ENCODE measurements around the gene C14orf93.
A peak's percentile ranks its signal among the peaks of the same experiment; 100 is the strongest.

Gene C14orf93

DNA sequence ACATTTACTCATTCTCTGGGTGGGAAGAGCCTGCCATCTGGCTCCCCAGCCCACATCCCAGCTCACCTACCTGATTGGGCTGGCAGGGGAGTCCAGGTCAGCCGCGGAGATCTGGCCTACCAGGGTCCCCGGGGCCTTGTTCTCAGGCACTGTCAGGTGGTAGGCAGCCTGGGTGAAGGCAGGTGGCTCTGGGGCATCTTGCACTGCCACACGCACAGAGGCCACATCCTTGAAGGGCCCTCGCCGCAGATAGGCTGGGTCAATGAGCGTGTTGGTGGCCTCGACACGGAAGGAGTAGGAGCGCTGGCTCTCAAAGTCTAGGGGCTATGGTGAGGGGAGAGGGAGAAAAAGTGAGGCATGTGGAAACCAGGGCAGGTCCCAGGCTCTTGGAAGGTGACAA is 43.5 kb upstream of the C14orf93 start:
- no peaks in the 10 kb centered on the region for H3K27me3 ChIP-seq (ENCODE audit: insufficient read depth, low read length, poor library complexity, severe bottlenecking)
- H3K4me3 ChIP-seq (ENCODE audit: low read length, poor library complexity, severe bottlenecking): no peak overlapping the region
- H2AFZ ChIP-seq (ENCODE audit: low read length): no peak overlapping the region
- no peaks in the 10 kb centered on the region for H3K9me2 ChIP-seq (replicated peaks; ENCODE audit: low read depth, low read length)
- no peak for TF ChIP-seq EZH2phosphoT487 (IDR thresholded peaks at IDR 0.05; ENCODE audit: borderline replicate concordance)
- TF ChIP-seq, protein P1, sequence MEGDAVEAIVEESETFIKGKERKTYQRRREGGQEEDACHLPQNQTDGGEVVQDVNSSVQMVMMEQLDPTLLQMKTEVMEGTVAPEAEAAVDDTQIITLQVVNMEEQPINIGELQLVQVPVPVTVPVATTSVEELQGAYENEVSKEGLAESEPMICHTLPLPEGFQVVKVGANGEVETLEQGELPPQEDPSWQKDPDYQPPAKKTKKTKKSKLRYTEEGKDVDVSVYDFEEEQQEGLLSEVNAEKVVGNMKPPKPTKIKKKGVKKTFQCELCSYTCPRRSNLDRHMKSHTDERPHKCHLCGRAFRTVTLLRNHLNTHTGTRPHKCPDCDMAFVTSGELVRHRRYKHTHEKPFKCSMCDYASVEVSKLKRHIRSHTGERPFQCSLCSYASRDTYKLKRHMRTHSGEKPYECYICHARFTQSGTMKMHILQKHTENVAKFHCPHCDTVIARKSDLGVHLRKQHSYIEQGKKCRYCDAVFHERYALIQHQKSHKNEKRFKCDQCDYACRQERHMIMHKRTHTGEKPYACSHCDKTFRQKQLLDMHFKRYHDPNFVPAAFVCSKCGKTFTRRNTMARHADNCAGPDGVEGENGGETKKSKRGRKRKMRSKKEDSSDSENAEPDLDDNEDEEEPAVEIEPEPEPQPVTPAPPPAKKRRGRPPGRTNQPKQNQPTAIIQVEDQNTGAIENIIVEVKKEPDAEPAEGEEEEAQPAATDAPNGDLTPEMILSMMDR (conservative IDR thresholded peaks at IDR 0.05; ENCODE audit: low read length): no peak
- no peaks in the 10 kb centered on the region for H3F3A ChIP-seq (ENCODE audit: low read depth)
- peaks cover 13% of the 10 kb centered on the region for H3K4me1 ChIP-seq (ENCODE audit: insufficient read depth, low read length, poor library complexity, severe bottlenecking)
- no peak overlapping the region for H3K9ac ChIP-seq (ENCODE audit: low read depth, low read length, poor library complexity, severe bottlenecking)
- H3K9me3 ChIP-seq (ENCODE audit: insufficient read depth, low read depth, low read length): no peaks in the 10 kb centered on the region
- no peak overlapping the region for H3K4me2 ChIP-seq (ENCODE audit: low read depth, low read length, poor library complexity, severe bottlenecking)
- H3K36me3 ChIP-seq (ENCODE audit: insufficient read depth, low read length): no peaks in the 10 kb centered on the region
- H3K79me2 ChIP-seq (ENCODE audit: insufficient read depth, low read length): no peaks in the 10 kb centered on the region
- H4K20me1 ChIP-seq (ENCODE audit: insufficient read depth, low read length, poor library complexity, severe bottlenecking): no peaks in the 10 kb centered on the region

DNA sequence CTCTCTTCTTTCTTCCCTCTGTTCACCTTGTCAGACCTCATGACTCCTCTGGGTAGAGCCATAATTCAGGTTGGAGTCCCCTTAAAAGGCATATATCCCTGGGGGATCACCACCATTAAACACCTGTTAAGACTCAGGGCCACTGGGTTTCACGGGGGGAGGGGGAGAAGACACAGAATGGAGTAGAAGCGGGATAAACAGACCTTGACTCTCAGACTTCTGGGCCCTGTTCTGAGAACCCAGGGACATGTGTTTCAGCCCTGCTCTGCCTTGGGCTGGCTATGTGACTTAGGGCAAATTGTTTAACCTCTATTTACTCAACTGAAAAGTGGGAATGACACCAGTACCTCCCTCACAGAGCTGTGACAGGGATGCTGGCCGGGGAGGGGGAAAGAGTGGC is 42.7 kb upstream of the C14orf93 start:
- no peaks in the 10 kb centered on the region for H3K9me2 ChIP-seq (replicated peaks; ENCODE audit: low read depth, low read length)
- no peak for TF ChIP-seq EZH2phosphoT487 (IDR thresholded peaks at IDR 0.05; ENCODE audit: borderline replicate concordance)
- H3K9ac ChIP-seq (ENCODE audit: low read depth, low read length, poor library complexity, severe bottlenecking): no peak overlapping the region
- no peaks in the 10 kb centered on the region for H3F3A ChIP-seq (ENCODE audit: low read depth)
- no peaks in the 10 kb centered on the region for H3K79me2 ChIP-seq (ENCODE audit: insufficient read depth, low read length)
- no peak overlapping the region for H3K4me2 ChIP-seq (ENCODE audit: low read depth, low read length, poor library complexity, severe bottlenecking)
- H3K9me3 ChIP-seq (ENCODE audit: insufficient read depth, low read depth, low read length): no peaks in the 10 kb centered on the region
- no peak overlapping the region for H2AFZ ChIP-seq (ENCODE audit: low read length)
- no peaks in the 10 kb centered on the region for H3K27me3 ChIP-seq (ENCODE audit: insufficient read depth, low read length, poor library complexity, severe bottlenecking)
- no peaks in the 10 kb centered on the region for H3K36me3 ChIP-seq (ENCODE audit: insufficient read depth, low read length)
- peaks cover 10% of the 10 kb centered on the region for H3K4me1 ChIP-seq (ENCODE audit: insufficient read depth, low read length, poor library complexity, severe bottlenecking)
- H4K20me1 ChIP-seq (ENCODE audit: insufficient read depth, low read length, poor library complexity, severe bottlenecking): no peaks in the 10 kb centered on the region
- no peak overlapping the region for H3K4me3 ChIP-seq (ENCODE audit: low read length, poor library complexity, severe bottlenecking)

DNA sequence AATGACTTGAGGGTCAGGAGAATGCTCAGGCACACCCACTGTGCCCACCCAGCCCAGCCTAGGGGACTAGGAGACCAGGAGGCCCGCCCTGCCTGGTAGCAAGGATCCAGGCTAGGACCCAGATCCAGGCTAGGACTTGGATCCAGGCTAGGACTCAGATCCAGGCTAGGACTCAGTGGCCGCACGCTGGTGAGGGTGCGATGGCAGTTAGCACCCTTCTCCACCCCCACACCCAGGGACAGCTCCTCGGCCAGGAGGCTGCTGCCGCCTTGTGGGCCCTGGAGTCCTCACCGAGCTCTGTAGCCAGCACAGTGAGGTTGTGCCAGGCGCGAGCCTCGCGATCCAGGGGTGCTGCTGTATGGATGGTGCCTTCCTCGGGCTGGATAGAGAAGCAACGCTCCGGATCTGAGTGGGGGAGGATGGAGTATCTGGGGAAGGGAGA is 42.3 kb upstream of the C14orf93 start:
- Histone ChIP-seq H3K4me2 (ENCODE audit: low read depth, low read length, poor library complexity, severe bottlenecking) (no peak overlapping the region), H3K36me3 (ENCODE audit: insufficient read depth, low read length) (no peaks in the 10 kb centered on the region), H4K20me1 (ENCODE audit: insufficient read depth, low read length, poor library complexity, severe bottlenecking) (no peaks in the 10 kb centered on the region), H3K79me2 (ENCODE audit: insufficient read depth, low read length) (no peaks in the 10 kb centered on the region), H3K4me3 (ENCODE audit: low read length, poor library complexity, severe bottlenecking) (no peak overlapping the region), H3K9me3 (ENCODE audit: insufficient read depth, low read depth, low read length) (no peaks in the 10 kb centered on the region), H3K4me1 (ENCODE audit: insufficient read depth, low read length, poor library complexity, severe bottlenecking) (peaks cover 10% of the 10 kb centered on the region), H3K27me3 (ENCODE audit: insufficient read depth, low read length, poor library complexity, severe bottlenecking) (no peaks in the 10 kb centered on the region), H3K9ac (ENCODE audit: low read depth, low read length, poor library complexity, severe bottlenecking) (no peak overlapping the region), H3F3A (ENCODE audit: low read depth) (no peaks in the 10 kb centered on the region), H2AFZ (ENCODE audit: low read length) (no peak overlapping the region), H3K9me2 (replicated peaks; ENCODE audit: low read depth, low read length) (no peaks in the 10 kb centered on the region)
- TF ChIP-seq, protein P1 (conservative IDR thresholded peaks at IDR 0.05; ENCODE audit: low read length): peak; percentile 30
- TF ChIP-seq EZH2phosphoT487 (IDR thresholded peaks at IDR 0.05; ENCODE audit: borderline replicate concordance): no peak
